Measurements from ENCODE around the gene MOB4. TPM values are rescaled to one million over a fixed set of nuclear protein-coding genes. Genes with fewer than 3 reads are reported as not detected.
"Not testable (repeated sequence)": the region's sequence is repeated elsewhere in the genome, so short reads cannot be mapped to it uniquely, and the experiment has no call there.

MOB4 gene
- total RNA-seq, result 10 to 100 TPM; 10.7 to 14.1 TPM

GRCh38 chr2:197515739-197516392 is at the start of gene MOB4:
MOB4 (plus strand) TSS chr2:197516066; CDS start chr2:197516087, 21 bp downstream.
- Mint-ChIP-seq H3K9me3 (peaks cover under 1% of the 10 kb centered on the region), H3K4me1 (ENCODE audit: low read depth) (peaks cover 37% of the 10 kb centered on the region), H3K27ac (peak within 1 kb of the TSS; percentile 89), H3K4me3 (peak within 1 kb of the TSS; percentile 98), H3K36me3 (ENCODE audit: low read depth) (peaks cover 4% of the 10 kb centered on the region), H3K27me3 (ENCODE audit: low read depth) (no peaks in the 10 kb centered on the region)
- CTCF ChIA-PET, result interaction anchor here (1.6 kb wide), 1 partner anchor 15 kb away, joined by 5 read pairs; no protein-coding TSS in a partner anchor
- intact Hi-C loops (cut with micrococcal nuclease), result loop anchor here (1.0 to 10.0 kb wide), 5 partner anchors 16 to 721 kb away; partner anchors contain the start of genes COQ10B, GTF3C3, HSPE1 and MARS2
- peak; percentile 93 for DNase-seq

GRCh38 chr2:197472166-197472565 is 43.7 kb upstream of the MOB4 start:
- no peak for DNase-seq
- no peak overlapping the region for H3K27ac Mint-ChIP-seq
- no peaks in the 10 kb centered on the region for H3K4me1 Mint-ChIP-seq (ENCODE audit: low read depth)
- intact Hi-C loops (cut with micrococcal nuclease), result loop anchor here (5.0 kb wide), 1 partner anchor 75 kb away; no protein-coding TSS in a partner anchor
- H3K9me3 Mint-ChIP-seq, result no peaks in the 10 kb centered on the region
- H3K27me3 Mint-ChIP-seq (ENCODE audit: low read depth), result no peaks in the 10 kb centered on the region
- H3K36me3 Mint-ChIP-seq (ENCODE audit: low read depth), result peaks cover 14% of the 10 kb centered on the region
- CTCF ChIA-PET, result no interaction called here
- no peak overlapping the region for H3K4me3 Mint-ChIP-seq

DNA sequence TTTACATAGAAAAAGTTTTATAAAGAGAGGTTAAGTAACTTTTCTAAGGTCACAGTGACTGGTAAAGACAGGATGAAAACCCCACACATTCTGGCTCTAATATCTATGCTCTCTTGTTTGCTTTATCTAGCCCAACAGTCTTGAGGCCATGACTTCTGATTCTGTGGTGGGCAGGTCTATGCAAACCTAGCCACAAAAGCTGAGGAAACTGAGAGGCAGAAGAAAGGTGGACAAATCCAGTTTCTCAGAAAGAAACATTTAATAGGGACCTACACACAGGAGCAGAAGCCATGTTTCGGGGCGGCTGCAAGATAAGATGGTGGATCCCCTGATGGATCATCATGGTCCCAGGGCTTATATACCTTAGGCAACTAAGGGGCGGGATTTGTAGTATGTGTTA is 38.1 kb upstream of the MOB4 start:
- H3K36me3 Mint-ChIP-seq (ENCODE audit: low read depth), result peaks cover 37% of the 10 kb centered on the region
- H3K27ac Mint-ChIP-seq, result no peak overlapping the region
- CTCF ChIA-PET, result interaction anchor here (1.3 kb wide), 1 partner anchor 47 kb away, joined by 3 read pairs; no protein-coding TSS in a partner anchor

DNA sequence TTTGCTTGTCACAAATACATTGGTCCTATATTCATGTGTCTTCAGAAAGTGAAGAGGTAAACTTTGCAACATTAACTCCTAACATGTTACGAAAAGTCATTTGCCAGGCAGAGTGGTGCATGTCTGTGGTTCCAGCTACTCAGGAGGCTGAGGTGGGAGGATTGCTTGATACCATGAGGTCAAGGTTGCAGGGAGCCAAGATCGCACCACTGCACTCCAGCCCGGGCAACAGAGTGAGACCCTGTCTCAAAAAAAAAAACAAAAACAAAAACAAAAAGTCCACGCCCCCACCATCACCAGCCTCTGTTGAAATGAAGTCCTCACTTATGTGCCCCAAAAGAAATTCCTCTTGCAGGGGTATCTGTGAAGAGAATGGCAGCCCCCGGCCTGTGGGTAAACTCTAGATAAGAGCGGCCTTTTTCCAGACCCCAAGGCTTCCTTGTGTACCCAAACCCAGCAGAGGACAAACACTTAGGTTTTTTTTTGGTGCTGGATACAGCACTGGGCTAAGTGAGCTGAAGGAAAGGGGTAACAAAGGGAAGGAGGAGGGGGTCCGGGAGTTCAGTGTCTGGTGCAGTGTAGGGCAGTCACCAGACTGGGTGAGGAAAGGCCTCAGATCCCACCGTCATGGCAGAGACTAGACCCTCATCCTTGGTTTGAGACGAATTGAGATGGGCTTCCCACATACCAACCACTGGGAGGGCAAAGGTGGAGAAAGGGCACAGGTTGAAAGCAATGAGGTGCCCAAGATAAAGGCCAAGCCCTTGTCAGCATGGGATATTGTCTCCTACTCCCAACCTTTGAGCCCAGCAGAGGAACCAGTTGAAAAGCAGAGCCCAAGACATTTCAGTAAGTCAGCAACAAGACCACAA is 35.5 kb upstream of the MOB4 start:
- intact Hi-C loops (cut with micrococcal nuclease), result no loop called here
- no peak for DNase-seq
- Mint-ChIP-seq H3K4me3 (no peak overlapping the region), H3K27ac (no peak overlapping the region), H3K27me3 (ENCODE audit: low read depth) (no peaks in the 10 kb centered on the region), H3K36me3 (ENCODE audit: low read depth) (peaks cover 56% of the 10 kb centered on the region), H3K9me3 (peaks cover 15% of the 10 kb centered on the region), H3K4me1 (ENCODE audit: low read depth) (peaks cover under 1% of the 10 kb centered on the region)
- CTCF ChIA-PET, result no interaction called here

More for the DNA sequence above, 38.1 kb upstream of the MOB4 start:
- Mint-ChIP-seq H3K4me3 (no peak overlapping the region), H3K4me1 (ENCODE audit: low read depth) (no peaks in the 10 kb centered on the region), H3K27me3 (ENCODE audit: low read depth) (no peaks in the 10 kb centered on the region), H3K9me3 (no peaks in the 10 kb centered on the region)
- intact Hi-C loops (cut with micrococcal nuclease), result no loop called here
- no peak for DNase-seq

DNA sequence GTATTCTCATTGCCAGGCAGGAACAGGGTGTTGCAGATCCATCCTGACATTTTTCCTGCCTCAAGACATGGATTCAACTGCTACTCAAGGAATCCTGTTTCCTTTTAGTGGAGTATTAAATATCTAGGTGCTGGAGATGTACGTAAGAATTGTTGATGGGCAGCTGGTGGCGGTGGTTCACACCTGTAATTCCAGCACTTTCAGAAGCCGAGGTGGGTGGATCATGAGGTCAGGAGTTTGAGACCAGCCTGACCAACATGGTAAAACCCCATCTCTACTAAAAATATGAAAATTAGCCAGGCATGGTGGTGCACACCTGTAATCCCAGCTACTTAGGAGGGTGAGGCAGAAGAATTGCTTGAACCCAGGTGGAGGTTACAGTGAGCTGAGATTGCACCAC is 31.6 kb upstream of the MOB4 start:
- DNase-seq; H3K27me3 Mint-ChIP-seq (ENCODE audit: low read depth); intact Hi-C loops (cut with micrococcal nuclease); H3K4me3 Mint-ChIP-seq: not testable (repeated sequence)
- CTCF ChIA-PET, result interaction anchor here (0.6 kb wide), 1 partner anchor 327 kb away, joined by 3 read pairs; no protein-coding TSS in a partner anchor
- Mint-ChIP-seq H3K4me1 (ENCODE audit: low read depth) (peaks cover 16% of the 10 kb centered on the region), H3K9me3 (peaks cover 15% of the 10 kb centered on the region), H3K36me3 (ENCODE audit: low read depth) (peaks cover 68% of the 10 kb centered on the region), H3K27ac (peak overlapping the region; percentile 18)

DNA sequence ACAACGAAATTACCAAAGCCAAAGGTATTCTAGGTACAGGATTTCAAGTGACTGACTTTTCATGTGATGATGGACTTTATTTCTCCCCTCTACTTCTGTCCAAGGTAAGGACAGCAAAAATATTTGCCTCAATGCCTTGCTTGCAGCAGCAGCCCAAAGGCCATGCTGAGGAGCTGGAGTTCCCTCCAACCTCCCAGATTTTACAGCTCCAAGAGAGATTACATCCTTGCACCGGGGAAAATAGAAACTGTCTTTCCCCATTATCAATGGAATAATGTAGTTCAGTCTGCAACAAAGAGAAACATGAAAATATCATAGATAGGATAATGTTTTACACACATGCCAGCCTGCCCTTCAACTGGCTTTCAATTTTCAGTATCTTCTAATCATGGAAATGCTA is 29.7 kb upstream of the MOB4 start:
- Mint-ChIP-seq H3K9me3 (peaks cover 15% of the 10 kb centered on the region), H3K36me3 (ENCODE audit: low read depth) (peaks cover 72% of the 10 kb centered on the region), H3K27ac (peak overlapping the region; percentile 76), H3K4me1 (ENCODE audit: low read depth) (peaks cover 27% of the 10 kb centered on the region), H3K4me3 (no peak overlapping the region), H3K27me3 (ENCODE audit: low read depth) (no peaks in the 10 kb centered on the region)
- no peak for DNase-seq
- intact Hi-C loops (cut with micrococcal nuclease), result no loop called here
- CTCF ChIA-PET, result no interaction called here

- intact Hi-C loops (cut with micrococcal nuclease), result no loop called here
- H3K27ac Mint-ChIP-seq, result peak overlapping the region; percentile 51
- H3K27me3 Mint-ChIP-seq (ENCODE audit: low read depth), result no peaks in the 10 kb centered on the region
- H3K4me1 Mint-ChIP-seq (ENCODE audit: low read depth), result peaks cover 33% of the 10 kb centered on the region
- peaks cover 77% of the 10 kb centered on the region for H3K36me3 Mint-ChIP-seq (ENCODE audit: low read depth)
- no peak for DNase-seq
- peaks cover 15% of the 10 kb centered on the region for H3K9me3 Mint-ChIP-seq
- no peak overlapping the region for H3K4me3 Mint-ChIP-seq
- CTCF ChIA-PET, result no interaction called here
Measured at GRCh38 chr2:197487385-197487784, 28.5 kb upstream of the MOB4 start.

DNA sequence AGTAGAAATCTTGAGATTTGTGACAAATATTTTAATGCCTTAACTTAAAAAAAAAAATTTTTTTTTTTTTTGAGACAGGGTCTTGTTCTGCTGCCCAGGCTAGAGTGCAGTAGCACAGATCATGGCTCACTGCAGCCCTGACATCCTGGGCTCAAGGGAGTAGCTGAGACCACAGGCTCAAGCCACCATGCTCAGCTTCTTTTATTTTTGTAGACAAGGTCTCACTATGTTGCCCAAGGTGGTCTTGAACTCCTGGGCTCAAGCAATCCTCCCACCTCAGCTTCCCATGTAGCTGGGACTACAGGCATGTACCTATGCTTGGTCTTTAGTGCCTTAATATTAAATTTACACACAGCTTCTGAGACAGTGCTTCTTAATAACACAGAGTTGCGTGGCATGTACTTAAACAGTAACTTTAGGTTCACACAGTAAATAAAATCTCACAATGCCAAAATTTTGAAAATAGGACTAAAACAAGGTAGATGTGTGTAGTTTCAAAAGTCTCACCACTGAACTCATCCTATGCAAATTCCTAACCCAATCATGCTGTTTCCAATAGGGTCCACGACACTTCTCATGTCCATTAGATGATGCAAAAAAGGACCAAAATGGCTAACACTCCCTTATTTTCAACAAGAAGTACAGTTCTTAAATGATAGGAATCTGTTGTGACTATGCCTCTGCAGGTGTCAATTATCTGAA is 20.3 kb upstream of the MOB4 start:
- Mint-ChIP-seq H3K27ac (peak overlapping the region; percentile 98), H3K27me3 (ENCODE audit: low read depth) (no peaks in the 10 kb centered on the region), H3K9me3 (no peaks in the 10 kb centered on the region), H3K4me3 (peak overlapping the region; percentile 92), H3K4me1 (ENCODE audit: low read depth) (peaks cover 48% of the 10 kb centered on the region), H3K36me3 (ENCODE audit: low read depth) (peaks cover 74% of the 10 kb centered on the region)
- intact Hi-C loops (cut with micrococcal nuclease), result no loop called here
- CTCF ChIA-PET, result interaction anchor here (0.6 kb wide), 1 partner anchor 98 kb away, joined by 3 read pairs; no protein-coding TSS in a partner anchor
- no peak for DNase-seq

- H3K9me3 Mint-ChIP-seq, result no peaks in the 10 kb centered on the region
- CTCF ChIA-PET, result interaction anchor here (0.6 kb wide), 1 partner anchor 383 kb away, joined by 3 read pairs; no protein-coding TSS in a partner anchor
Measured at GRCh38 chr2:197496695-197497094, 19.2 kb upstream of the MOB4 start.

GRCh38 chr2:197497326-197497725 is 18.5 kb upstream of the MOB4 start:
- H3K4me3 Mint-ChIP-seq, result peak overlapping the region; percentile 92
- H3K27ac Mint-ChIP-seq, result peak overlapping the region; percentile 98
- intact Hi-C loops (cut with micrococcal nuclease), result no loop called here
- no peak for DNase-seq
- H3K36me3 Mint-ChIP-seq (ENCODE audit: low read depth), result peaks cover 80% of the 10 kb centered on the region
- H3K4me1 Mint-ChIP-seq (ENCODE audit: low read depth), result peaks cover 52% of the 10 kb centered on the region
- no peaks in the 10 kb centered on the region for H3K27me3 Mint-ChIP-seq (ENCODE audit: low read depth)
- CTCF ChIA-PET, result interaction anchor here (1.0 kb wide), 1 partner anchor 423 kb away, joined by 3 read pairs; no protein-coding TSS in a partner anchor
- no peaks in the 10 kb centered on the region for H3K9me3 Mint-ChIP-seq

More at GRCh38 chr2:197496695-197497094, 19.2 kb upstream of the MOB4 start:
- H3K4me3 Mint-ChIP-seq, result peak overlapping the region; percentile 92
- H3K27me3 Mint-ChIP-seq (ENCODE audit: low read depth), result no peaks in the 10 kb centered on the region
- DNase-seq, result no peak
- H3K27ac Mint-ChIP-seq, result peak overlapping the region; percentile 98
- peaks cover 76% of the 10 kb centered on the region for H3K36me3 Mint-ChIP-seq (ENCODE audit: low read depth)
- peaks cover 47% of the 10 kb centered on the region for H3K4me1 Mint-ChIP-seq (ENCODE audit: low read depth)
- intact Hi-C loops (cut with micrococcal nuclease), result no loop called here

- H3K36me3 Mint-ChIP-seq (ENCODE audit: low read depth), result peaks cover 79% of the 10 kb centered on the region
- intact Hi-C loops (cut with micrococcal nuclease), result loop anchor here (2.0 kb wide), 1 partner anchor 100 kb away; no protein-coding TSS in a partner anchor
- H3K27me3 Mint-ChIP-seq (ENCODE audit: low read depth), result no peaks in the 10 kb centered on the region
- CTCF ChIA-PET, result interaction anchor here (1.0 to 1.1 kb wide), 2 partner anchors 38 to 424 kb away, joined by 3 to 6 read pairs; no protein-coding TSS in a partner anchor
- no peaks in the 10 kb centered on the region for H3K9me3 Mint-ChIP-seq
- H3K4me3 Mint-ChIP-seq, result peak overlapping the region; percentile 92
- H3K27ac Mint-ChIP-seq, result peak overlapping the region; percentile 98
- peaks cover 51% of the 10 kb centered on the region for H3K4me1 Mint-ChIP-seq (ENCODE audit: low read depth)
- no peak for DNase-seq
Measured at GRCh38 chr2:197498235-197498936, 17.5 kb upstream of the MOB4 start.
